HTR-8/SVneo (cell line): ENCODE results near the gene WDR59.
A peak's percentile ranks its signal among the peaks of the same experiment; 100 is the strongest.

Experiments used
- DNase-seq: peaks from one replicate; pipeline ENCODE4 v3.0.0; 2011; ENCODE audit warnings: low spot score, mixed read lengths; ENCODE audit not compliant: insufficient read length
- FAIRE-seq: peaks from 2 replicates; lab custom pipeline; 2011; peaks lifted over from hg19 to GRCh38; lab: Jason Lieb, UNC

WDR59 gene

GRCh38 chr16:74831467-74831866 is 153.5 kb downstream of the WDR59 start:
- FAIRE-seq (no peak), DNase-seq (no peak)

GRCh38 chr16:74830648-74831047 is 154.3 kb downstream of the WDR59 start:
- FAIRE-seq (no peak), DNase-seq (peak; percentile 19)

- DNase-seq = no peak
- no peak for FAIRE-seq
Observed at GRCh38 chr16:74829637-74830036, 155.3 kb downstream of the WDR59 start.

- no peak for FAIRE-seq
- DNase-seq = no peak
Observed at GRCh38 chr16:74825941-74826340, 159.0 kb downstream of the WDR59 start.

GRCh38 chr16:74825016-74825415 is 159.9 kb downstream of the WDR59 start:
- no peak for DNase-seq
- no peak for FAIRE-seq
